Neural cell (in vitro differentiated cells): Measurements from ENCODE around the gene POLR3B. TPM values are rescaled to one million over a fixed set of nuclear protein-coding genes. Genes with fewer than 3 reads are reported as not detected.

Source experiments
- H2AFZ ChIP-seq: fragments of 200-600, 300-800 bp; sonication (generic), shearing (Covaris generic); 2 replicates; pipeline ENCODE4 v1.6.0; 2014; ENCODE audit warnings: low read depth, mild to moderate bottlenecking, antibody characterized with exemption, low read length, moderate library complexity
- H3F3A ChIP-seq: fragments of 200-600 bp; shearing (Covaris generic); 2 replicates; pipeline ENCODE4 v1.6.1; 2016; ENCODE audit warnings: mild to moderate bottlenecking, moderate library complexity, mixed read lengths, antibody characterized with exemption, low read length; ENCODE audit not compliant: insufficient read depth, poor library complexity, severe bottlenecking
- H3K27ac ChIP-seq: fragments of 200-600, 300-800 bp; sonication (generic), shearing (Covaris generic); 2 replicates; pipeline ENCODE4 v1.5.1; 2014; ENCODE audit warnings: mild to moderate bottlenecking, low read length, moderate library complexity
- H3K27me3 ChIP-seq: fragments of 300-800, 200-600 bp; sonication (generic), shearing (Covaris generic); 2 replicates; pipeline ENCODE4 v1.6.0; 2014; ENCODE audit warnings: mild to moderate bottlenecking, low read depth, low read length, moderate library complexity; ENCODE audit not compliant: insufficient read depth
- H3K36me3 ChIP-seq: fragments of 300-800, 200-600 bp; sonication (generic), shearing (Covaris generic); 2 replicates; pipeline ENCODE4 v1.5.1; 2014; ENCODE audit warnings: mild to moderate bottlenecking, antibody characterized with exemption, low read length, moderate library complexity; ENCODE audit not compliant: insufficient read depth
- H3K4me2 ChIP-seq: fragments of 300-800, 200-600 bp; sonication (generic), shearing (Covaris generic); 2 replicates; pipeline ENCODE4 v1.6.0; 2014; ENCODE audit warnings: mild to moderate bottlenecking, low read length
- H3K4me3 ChIP-seq: fragments of 300-800, 200-600 bp; sonication (generic), shearing (Covaris generic); 2 replicates; pipeline ENCODE4 v1.5.1; 2014; ENCODE audit warnings: mild to moderate bottlenecking, low read length, moderate library complexity
- H3K79me2 ChIP-seq: fragments of 200-600 bp; shearing (Covaris generic); replicated peaks from 2 replicates; pipeline ENCODE4 v1.6.0; 2014; ENCODE audit warnings: mild to moderate bottlenecking, low read length, moderate library complexity; ENCODE audit not compliant: insufficient read depth
- H3K9ac ChIP-seq: fragments of 300-800, 200-600 bp; sonication (generic), shearing (Covaris generic); 2 replicates; pipeline ENCODE4 v1.6.1; 2016; ENCODE audit warnings: mild to moderate bottlenecking, low read length, mixed read lengths
- H3K9me2 ChIP-seq: fragments of 200-600 bp; shearing (Covaris generic); 2 replicates; pipeline ENCODE4 v1.6.1; 2016; ENCODE audit warnings: mild to moderate bottlenecking, low read length, mixed read lengths; ENCODE audit not compliant: insufficient read depth
- H3K9me3 ChIP-seq: fragments of 200-600, 300-800 bp; sonication (generic), shearing (Covaris generic); 2 replicates; pipeline ENCODE4 v1.6.1; 2016; ENCODE audit warnings: mild to moderate bottlenecking, mixed run types, low read length, moderate library complexity, mixed read lengths
- H4K20me1 ChIP-seq: fragments of 200-600 bp; shearing (Covaris generic); 2 replicates; pipeline ENCODE4 v1.6.1; 2016; ENCODE audit warnings: mild to moderate bottlenecking, mixed run types; ENCODE audit not compliant: insufficient read depth
- EP300 ChIP-seq: fragments of 450-650 bp; conservative IDR thresholded peaks from 2 replicates; pipeline ENCODE4 v1.6.1; 2014; ENCODE audit warnings: antibody characterized with exemption, mild to moderate bottlenecking, moderate library complexity; ENCODE audit not compliant: poor library complexity, severe bottlenecking
- EZH2 ChIP-seq: fragments of 200-600, 300-800 bp; shearing (Covaris generic), sonication (generic); IDR thresholded peaks from 2 replicates; pipeline ENCODE4 v1.6.1; 2014; ENCODE audit warnings: antibody characterized with exemption, low read length, borderline replicate concordance, mild to moderate bottlenecking; ENCODE audit not compliant: insufficient read depth, poor library complexity, severe bottlenecking
- MXI1 ChIP-seq: fragments of 450-650 bp; conservative IDR thresholded peaks from 2 replicates; pipeline ENCODE4 v1.6.1; 2014; ENCODE audit warnings: antibody characterized with exemption, mild to moderate bottlenecking; ENCODE audit not compliant: poor library complexity, severe bottlenecking
- POLR2AphosphoS5 ChIP-seq: IDR thresholded peaks from 2 replicates; pipeline ENCODE4 v1.6.1; 2012
- RAD21 ChIP-seq: fragments of 450-650 bp; conservative IDR thresholded peaks from 2 replicates; pipeline ENCODE4 v1.6.1; 2014; ENCODE audit warnings: antibody characterized with exemption, mild to moderate bottlenecking, moderate library complexity
- SMC3 ChIP-seq: fragments of 450-650 bp; conservative IDR thresholded peaks from 2 replicates; pipeline ENCODE4 v1.6.1; 2014; ENCODE audit warnings: antibody characterized with exemption, mild to moderate bottlenecking, moderate library complexity; ENCODE audit not compliant: poor library complexity
- TAF1 ChIP-seq: IDR thresholded peaks from 2 replicates; pipeline ENCODE4 v1.6.1; 2012; ENCODE audit warnings: low read depth
- polyA plus RNA-seq: library from polyadenylated mRNA; depleted of rRNA; stranded (reverse); fragments of >200 nt; gene quantifications from 2 replicates; pipeline ENCODE4 v1.2.3, GENCODE V29; 2014
- TF ChIP-seq, protein P1 (sequence below): fragments of 450-650 bp; IDR thresholded peaks from 2 replicates; pipeline ENCODE4 v1.5.1; 2014; ENCODE audit warnings: antibody characterized with exemption, mild to moderate bottlenecking, moderate library complexity; ENCODE audit not compliant: poor library complexity, severe bottlenecking
- TF ChIP-seq, protein P2 (sequence below): IDR thresholded peaks from 2 replicates; pipeline ENCODE4 v1.6.1; 2012; ENCODE audit warnings: borderline replicate concordance

POLR3B gene
- polyA plus RNA-seq, 1 donor from 2014 or later = 4.3 TPM

DNA sequence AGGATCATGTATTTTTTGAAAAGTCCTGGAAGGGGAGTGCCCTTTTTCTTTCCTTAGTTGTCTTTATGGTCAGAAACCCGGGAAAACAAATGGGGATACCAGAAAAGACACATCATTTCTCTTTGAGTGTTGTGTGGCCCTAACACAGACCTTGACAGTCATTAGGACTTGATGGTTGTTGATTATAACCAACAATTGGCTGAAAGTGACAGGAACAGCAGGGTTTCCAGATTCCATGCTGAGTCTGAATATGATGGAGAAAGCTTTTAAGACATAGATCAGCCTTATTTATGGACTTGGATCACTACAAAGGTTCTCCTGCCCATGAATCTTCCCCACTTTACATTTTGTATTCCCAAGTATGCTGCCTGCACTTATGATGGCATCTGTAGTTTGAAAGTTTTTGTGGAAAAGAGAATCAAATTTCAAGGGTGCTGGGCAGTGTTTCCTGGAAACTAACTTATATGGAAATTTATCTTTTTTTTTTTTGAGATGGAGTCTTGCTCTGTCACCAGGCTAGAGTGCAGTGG, 30.4 kb downstream of the POLR3B start:
- no peaks in the 10 kb centered on the region for H3F3A ChIP-seq
- no peak for TF ChIP-seq RAD21
- TF ChIP-seq POLR2AphosphoS5 = peak; percentile 96
- peak; percentile 11 for TF ChIP-seq SMC3
- TF ChIP-seq, protein P1, sequence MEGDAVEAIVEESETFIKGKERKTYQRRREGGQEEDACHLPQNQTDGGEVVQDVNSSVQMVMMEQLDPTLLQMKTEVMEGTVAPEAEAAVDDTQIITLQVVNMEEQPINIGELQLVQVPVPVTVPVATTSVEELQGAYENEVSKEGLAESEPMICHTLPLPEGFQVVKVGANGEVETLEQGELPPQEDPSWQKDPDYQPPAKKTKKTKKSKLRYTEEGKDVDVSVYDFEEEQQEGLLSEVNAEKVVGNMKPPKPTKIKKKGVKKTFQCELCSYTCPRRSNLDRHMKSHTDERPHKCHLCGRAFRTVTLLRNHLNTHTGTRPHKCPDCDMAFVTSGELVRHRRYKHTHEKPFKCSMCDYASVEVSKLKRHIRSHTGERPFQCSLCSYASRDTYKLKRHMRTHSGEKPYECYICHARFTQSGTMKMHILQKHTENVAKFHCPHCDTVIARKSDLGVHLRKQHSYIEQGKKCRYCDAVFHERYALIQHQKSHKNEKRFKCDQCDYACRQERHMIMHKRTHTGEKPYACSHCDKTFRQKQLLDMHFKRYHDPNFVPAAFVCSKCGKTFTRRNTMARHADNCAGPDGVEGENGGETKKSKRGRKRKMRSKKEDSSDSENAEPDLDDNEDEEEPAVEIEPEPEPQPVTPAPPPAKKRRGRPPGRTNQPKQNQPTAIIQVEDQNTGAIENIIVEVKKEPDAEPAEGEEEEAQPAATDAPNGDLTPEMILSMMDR = no peak
- no peak for TF ChIP-seq TAF1
- peak; percentile 71 for TF ChIP-seq EP300
- no peak for TF ChIP-seq EZH2
- TF ChIP-seq, protein P2, sequence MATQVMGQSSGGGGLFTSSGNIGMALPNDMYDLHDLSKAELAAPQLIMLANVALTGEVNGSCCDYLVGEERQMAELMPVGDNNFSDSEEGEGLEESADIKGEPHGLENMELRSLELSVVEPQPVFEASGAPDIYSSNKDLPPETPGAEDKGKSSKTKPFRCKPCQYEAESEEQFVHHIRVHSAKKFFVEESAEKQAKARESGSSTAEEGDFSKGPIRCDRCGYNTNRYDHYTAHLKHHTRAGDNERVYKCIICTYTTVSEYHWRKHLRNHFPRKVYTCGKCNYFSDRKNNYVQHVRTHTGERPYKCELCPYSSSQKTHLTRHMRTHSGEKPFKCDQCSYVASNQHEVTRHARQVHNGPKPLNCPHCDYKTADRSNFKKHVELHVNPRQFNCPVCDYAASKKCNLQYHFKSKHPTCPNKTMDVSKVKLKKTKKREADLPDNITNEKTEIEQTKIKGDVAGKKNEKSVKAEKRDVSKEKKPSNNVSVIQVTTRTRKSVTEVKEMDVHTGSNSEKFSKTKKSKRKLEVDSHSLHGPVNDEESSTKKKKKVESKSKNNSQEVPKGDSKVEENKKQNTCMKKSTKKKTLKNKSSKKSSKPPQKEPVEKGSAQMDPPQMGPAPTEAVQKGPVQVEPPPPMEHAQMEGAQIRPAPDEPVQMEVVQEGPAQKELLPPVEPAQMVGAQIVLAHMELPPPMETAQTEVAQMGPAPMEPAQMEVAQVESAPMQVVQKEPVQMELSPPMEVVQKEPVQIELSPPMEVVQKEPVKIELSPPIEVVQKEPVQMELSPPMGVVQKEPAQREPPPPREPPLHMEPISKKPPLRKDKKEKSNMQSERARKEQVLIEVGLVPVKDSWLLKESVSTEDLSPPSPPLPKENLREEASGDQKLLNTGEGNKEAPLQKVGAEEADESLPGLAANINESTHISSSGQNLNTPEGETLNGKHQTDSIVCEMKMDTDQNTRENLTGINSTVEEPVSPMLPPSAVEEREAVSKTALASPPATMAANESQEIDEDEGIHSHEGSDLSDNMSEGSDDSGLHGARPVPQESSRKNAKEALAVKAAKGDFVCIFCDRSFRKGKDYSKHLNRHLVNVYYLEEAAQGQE = peak; percentile 90
- H3K27ac ChIP-seq = no peak overlapping the region
- no peaks in the 10 kb centered on the region for H4K20me1 ChIP-seq
- H3K9ac ChIP-seq = no peak overlapping the region
- no peak overlapping the region for H3K4me3 ChIP-seq
- no peaks in the 10 kb centered on the region for H3K9me2 ChIP-seq
- H3K9me3 ChIP-seq = peaks cover 3% of the 10 kb centered on the region
- peaks cover 2% of the 10 kb centered on the region for H3K36me3 ChIP-seq
- H2AFZ ChIP-seq = no peak overlapping the region
- H3K27me3 ChIP-seq = no peaks in the 10 kb centered on the region
- H3K4me2 ChIP-seq = no peak overlapping the region
- H3K79me2 ChIP-seq = no peaks in the 10 kb centered on the region

DNA sequence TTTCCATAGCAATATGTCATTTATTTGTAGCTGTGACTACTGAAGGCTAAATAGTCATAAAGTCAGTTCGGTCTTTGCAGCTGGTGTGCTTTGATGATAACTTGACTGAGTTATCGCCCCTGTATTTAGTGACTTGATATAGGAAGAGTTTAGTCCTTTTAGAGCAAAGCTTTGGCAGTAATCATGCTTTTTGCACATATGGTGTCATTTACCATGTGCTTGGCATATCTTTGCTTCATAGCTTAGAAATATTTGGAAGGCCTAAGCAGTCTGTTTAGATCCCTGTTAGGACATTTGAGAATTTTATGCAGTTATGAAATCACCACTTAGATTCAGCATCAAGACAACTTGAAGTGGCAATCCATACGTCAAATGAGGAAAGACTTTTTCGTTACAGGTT, 31.6 kb downstream of the POLR3B start:
- H3K9me3 ChIP-seq = no peaks in the 10 kb centered on the region
- peaks cover 4% of the 10 kb centered on the region for H3K36me3 ChIP-seq
- TF ChIP-seq SMC3 (no peak), MXI1 (no peak), EP300 (no peak), RAD21 (no peak), POLR2AphosphoS5 (no peak), TAF1 (no peak), EZH2 (no peak)
- TF ChIP-seq, protein P1 = no peak
- TF ChIP-seq, protein P2 = no peak
- H3K9me2 ChIP-seq = no peaks in the 10 kb centered on the region
- H4K20me1 ChIP-seq = no peaks in the 10 kb centered on the region
- H3K4me3 ChIP-seq = no peak overlapping the region
- no peak overlapping the region for H3K4me2 ChIP-seq
- no peak overlapping the region for H3K27ac ChIP-seq
- no peaks in the 10 kb centered on the region for H3F3A ChIP-seq
- no peaks in the 10 kb centered on the region for H3K27me3 ChIP-seq
- no peak overlapping the region for H3K9ac ChIP-seq
- H2AFZ ChIP-seq = no peak overlapping the region
- no peaks in the 10 kb centered on the region for H3K79me2 ChIP-seq
